ENCODE measurements around the gene DGKZ. TPM values are rescaled to one million over a fixed set of nuclear protein-coding genes. Genes with fewer than 3 reads are reported as not detected.
A peak's percentile ranks its signal among the peaks of the same experiment; 100 is the strongest.

Gene DGKZ
- total RNA-seq, 1 experiment from 2014 or later, result 68.9 TPM

DNA sequence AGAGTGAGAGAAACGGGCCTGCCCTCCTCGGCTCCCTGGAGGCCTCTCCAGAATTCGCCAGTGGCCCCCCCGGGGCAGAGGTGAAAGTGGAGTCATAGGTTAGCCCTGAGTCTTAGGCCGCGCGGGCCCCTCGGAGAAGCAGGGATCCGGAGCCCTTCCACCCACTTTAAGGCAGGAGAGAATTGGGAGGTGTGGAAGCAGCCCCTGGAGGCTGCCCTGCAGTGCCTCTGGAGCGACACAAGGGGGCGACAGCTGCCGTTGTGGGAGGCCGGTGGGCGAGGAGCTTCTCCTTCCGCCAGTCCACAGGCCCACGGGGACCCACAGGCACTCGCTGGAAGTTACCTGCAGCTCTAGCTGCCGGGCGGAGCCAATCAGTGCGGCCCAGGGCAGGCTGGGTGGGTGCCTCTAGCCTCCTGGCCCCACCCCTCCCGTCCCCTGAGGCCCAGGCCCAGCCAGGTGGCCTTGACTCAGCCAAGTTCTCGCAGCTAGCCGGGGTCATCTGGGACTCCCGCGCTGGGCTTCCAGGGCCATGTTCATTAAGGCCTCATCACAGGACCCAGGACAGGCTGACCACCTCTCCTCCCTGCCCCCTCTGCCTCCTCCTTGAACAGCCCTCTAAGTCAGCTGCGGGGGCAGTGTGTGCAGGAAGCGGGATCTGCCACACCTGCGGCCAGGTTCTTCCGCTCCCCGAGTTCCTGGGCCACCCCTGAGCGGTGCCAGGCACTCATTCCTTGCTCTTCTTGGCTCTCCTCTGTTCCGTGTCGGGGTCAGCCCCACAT lies 5.0 kb downstream of the DGKZ start:
- Mint-ChIP-seq H3K9me3 (no peaks in the 10 kb centered on the region), H3K27me3 (ENCODE audit: low read depth) (no peaks in the 10 kb centered on the region), H3K4me1 (peaks cover 58 to 69% of the 10 kb centered on the region in 2 experiments), H3K36me3 (ENCODE audit: insufficient read depth in 1 of 3, low read depth in 3 of 3) (peaks cover 0 to 13% (median 0%) of the 10 kb centered on the region in 3 experiments; a peak in 1 of 7 replicates), H3K27ac (peak overlapping the region in 2 of 3 experiments; percentile 52 to 81; a peak in 4 of 7 replicates), H3K4me3 (peak overlapping the region in 1 of 2 experiments; percentile 42; a peak in 2 of 5 replicates)
- no peak overlapping the region for H3T11ph ChIP-seq (ENCODE audit: low read length)
- no peak overlapping the region for H3K56ac ChIP-seq (ENCODE audit: insufficient read length, low read depth, low read length)
- H2BK12ac ChIP-seq (ENCODE audit: insufficient read length, low read depth, low read length), result no peak overlapping the region
- no peak overlapping the region for H3K23ac ChIP-seq (ENCODE audit: insufficient read length, low read depth, low read length)
- H3K14ac ChIP-seq (ENCODE audit: insufficient read depth, low read length), result no peak overlapping the region
- H2AFZ ChIP-seq (ENCODE audit: low read length), result no peak overlapping the region
- WGBS (ENCODE audit: extremely low coverage, insufficient read length, low lambda C conversion rate), result no CpG with 5 or more reads among the region's 33 CpGs
- no peaks in the 10 kb centered on the region for H3K9me3 ChIP-seq (ENCODE audit: control insufficient read depth, low read depth, low read length)
- peaks cover 13% of the 10 kb centered on the region; the same call in 1 of the 2 replicates for H3K4me1 ChIP-seq (ENCODE audit: insufficient read depth, low read length)
- H4K5ac ChIP-seq (ENCODE audit: insufficient read length, low read depth, low read length), result no peak overlapping the region
- H3K27me3 ChIP-seq (ENCODE audit: insufficient read depth, low read length), result no peaks in the 10 kb centered on the region
- no peak overlapping the region for H3K4me2 ChIP-seq (ENCODE audit: insufficient read depth, insufficient read length, low read length)
- peaks cover 14% of the 10 kb centered on the region; the same call in 1 of the 2 replicates for H3K79me2 ChIP-seq (ENCODE audit: insufficient read depth, low read length)
- no peak overlapping the region for H2AK5ac ChIP-seq (ENCODE audit: insufficient read length, low read length)
- H3K27ac ChIP-seq (ENCODE audit: insufficient read length, low read depth, low read length), result no peak overlapping the region
- no peak overlapping the region for H3K9ac ChIP-seq (ENCODE audit: extremely low read depth, insufficient read length, low read length)
- H4K8ac ChIP-seq (replicated peaks; ENCODE audit: insufficient read length, low read depth, low read length), result no peak overlapping the region
- H3K18ac ChIP-seq (ENCODE audit: insufficient read length, low read depth, low read length), result no peak overlapping the region
- H2BK20ac ChIP-seq (ENCODE audit: low read depth, low read length, poor library complexity, severe bottlenecking), result no peak overlapping the region
- H2BK15ac ChIP-seq (ENCODE audit: low read depth, low read length), result no peak overlapping the region
- peaks cover 12% of the 10 kb centered on the region for H3K79me1 ChIP-seq (ENCODE audit: insufficient read depth, low read depth, low read length, poor library complexity, severe bottlenecking)
- no peak overlapping the region for H4K91ac ChIP-seq (ENCODE audit: insufficient read length, low read depth, low read length)
- no peak overlapping the region for H2BK120ac ChIP-seq (ENCODE audit: low read depth, low read length, poor library complexity, severe bottlenecking)
- H4K20me1 ChIP-seq (ENCODE audit: control insufficient read depth, insufficient read depth, insufficient read length), result peaks cover 5% of the 10 kb centered on the region
- H3K23me2 ChIP-seq (ENCODE audit: insufficient read length, low read depth, low read length, poor library complexity, severe bottlenecking), result peaks cover 10% of the 10 kb centered on the region
- DNase-seq, result peak; percentile 82
- H2BK5ac ChIP-seq (ENCODE audit: insufficient read length, low read length), result no peak overlapping the region
- TF ChIP-seq CTCF (conservative IDR thresholded peaks at IDR 0.05), result peak; percentile 99
- no peak overlapping the region for H3K4ac ChIP-seq (ENCODE audit: low read depth, low read length)
